ENCODE data around the gene GDPD1.
A peak's percentile ranks its signal among the peaks of the same experiment; 100 is the strongest.
"Not testable (repeated sequence)": the region's sequence is repeated elsewhere in the genome, so short reads cannot be mapped to it uniquely, and the experiment has no call there.

The GDPD1 gene

GRCh38 chr17:59254742-59255141, 34.4 kb downstream of the GDPD1 start:
- no peak for DNase-seq

DNA sequence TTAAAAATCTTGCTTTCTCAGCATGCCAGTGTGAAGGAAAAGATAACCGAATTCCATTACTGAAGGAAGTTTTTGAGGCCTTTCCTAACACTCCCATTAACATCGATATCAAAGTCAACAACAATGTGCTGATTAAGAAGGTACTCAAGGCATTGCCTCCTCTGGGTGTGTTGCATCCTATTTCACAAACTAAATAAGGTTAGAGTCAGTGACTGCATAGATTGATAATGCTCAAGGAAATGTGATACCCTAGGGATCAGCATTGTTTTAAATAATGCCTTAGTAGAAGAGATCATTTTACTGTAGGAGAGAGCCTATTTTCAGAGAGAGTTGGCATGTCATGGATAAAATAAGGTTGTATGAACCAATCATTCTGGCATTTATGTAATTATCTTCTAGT, 36.8 kb downstream of the GDPD1 start:
- DNase-seq, result no peak

GRCh38 chr17:59260722-59261121, 40.4 kb downstream of the GDPD1 start:
- DNase-seq, result no peak

DNA sequence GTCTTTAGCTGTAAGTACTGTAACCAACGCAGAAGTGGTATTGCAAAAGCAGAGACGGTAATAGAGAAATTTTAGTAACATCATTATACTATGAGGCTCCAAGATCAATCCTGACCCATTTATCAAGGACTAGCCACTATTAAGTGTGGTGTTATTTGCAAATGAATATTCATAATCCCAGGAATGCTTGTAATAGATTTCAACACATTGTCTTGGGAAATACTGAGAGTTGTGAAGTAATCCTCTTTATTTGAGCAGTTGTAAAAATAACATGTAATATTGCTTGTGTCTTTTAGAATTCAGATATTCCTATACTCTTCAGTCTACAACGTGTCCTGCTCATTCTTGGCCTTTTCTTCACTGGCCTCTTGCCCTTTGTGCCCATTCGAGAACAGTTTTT, 46.4 kb downstream of the GDPD1 start:
- no peak for DNase-seq

DNA sequence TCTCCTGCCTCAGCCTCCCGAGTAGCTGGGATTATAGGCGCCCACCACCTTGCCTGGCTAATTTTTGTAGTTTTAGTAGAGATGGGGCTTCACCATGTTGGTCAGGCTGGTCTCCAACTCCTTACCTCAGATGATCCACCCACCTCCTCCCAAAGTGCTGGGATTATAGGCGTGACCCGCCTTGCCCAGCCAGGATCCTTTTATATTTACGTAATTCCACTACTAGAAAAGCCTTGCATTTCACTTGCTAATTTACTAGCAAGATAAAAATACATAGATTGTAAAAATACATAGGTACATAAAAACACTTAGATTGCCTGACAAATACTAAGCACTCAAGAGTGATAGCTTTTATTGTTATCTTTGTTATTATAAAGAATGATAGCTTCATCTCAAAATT, 47.5 kb downstream of the GDPD1 start:
- DNase-seq, result no peak

DNA sequence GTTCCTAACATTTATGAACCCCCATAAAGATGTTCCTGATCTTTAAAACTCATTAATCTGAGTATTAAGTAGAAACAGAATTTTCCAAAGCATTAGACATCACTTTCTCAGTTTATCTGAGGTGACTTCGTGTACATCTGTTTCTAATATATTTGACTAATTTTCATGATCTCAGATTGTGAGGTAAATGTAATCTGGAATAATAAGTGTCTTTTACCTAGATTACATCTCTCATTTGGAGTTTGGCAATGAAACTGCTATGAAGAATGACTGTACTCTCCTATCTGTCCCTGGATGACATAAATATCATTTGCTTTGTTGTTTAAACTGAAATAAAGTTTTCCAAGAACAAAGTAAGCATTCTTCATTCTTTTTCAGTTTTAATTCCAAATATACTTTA, 55.3 kb downstream of the GDPD1 start:
- no peak for DNase-seq

DNA sequence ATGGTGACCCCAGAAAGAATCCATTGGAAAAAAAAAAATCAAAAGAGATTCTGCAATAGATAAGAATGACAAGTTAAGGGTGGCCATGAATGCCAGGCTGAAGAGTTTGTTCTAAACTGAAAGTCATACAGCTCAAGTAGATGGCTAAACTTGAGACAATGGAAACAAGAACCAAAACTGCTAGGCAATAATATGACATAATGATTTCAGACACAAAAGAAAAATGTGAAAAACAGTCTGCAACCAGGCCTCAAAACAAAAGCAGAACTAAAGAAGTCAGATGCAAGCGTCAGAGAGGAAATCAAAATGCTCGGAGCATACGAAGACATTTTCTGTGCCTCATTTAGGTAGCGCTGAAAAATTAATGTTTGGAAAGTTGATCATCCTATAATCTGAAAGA, 56.7 kb downstream of the GDPD1 start:
- DNase-seq, result no peak

GRCh38 chr17:59278406-59278805, 58.1 kb downstream of the GDPD1 start:
- no peak for DNase-seq

DNA sequence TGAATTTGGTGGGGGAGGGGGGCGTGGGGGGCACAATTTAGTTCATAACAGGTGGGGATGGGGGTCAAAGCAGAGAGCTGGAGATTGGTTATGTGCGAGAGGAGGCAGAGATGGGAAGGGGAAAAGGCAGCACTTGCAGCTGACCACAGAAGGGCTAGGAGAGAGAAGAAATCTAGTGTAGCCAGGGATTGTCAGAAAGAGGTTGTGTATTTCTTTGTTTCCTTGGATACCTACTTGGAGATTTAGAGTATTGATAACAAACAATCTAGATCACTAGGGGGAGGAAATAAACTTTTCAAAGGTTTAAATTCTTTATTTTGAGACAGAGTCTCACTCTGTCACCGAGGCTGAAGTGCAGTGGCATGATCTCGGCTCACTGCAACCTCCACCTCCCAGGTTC, 64.0 kb downstream of the GDPD1 start:
- no peak for DNase-seq

DNA sequence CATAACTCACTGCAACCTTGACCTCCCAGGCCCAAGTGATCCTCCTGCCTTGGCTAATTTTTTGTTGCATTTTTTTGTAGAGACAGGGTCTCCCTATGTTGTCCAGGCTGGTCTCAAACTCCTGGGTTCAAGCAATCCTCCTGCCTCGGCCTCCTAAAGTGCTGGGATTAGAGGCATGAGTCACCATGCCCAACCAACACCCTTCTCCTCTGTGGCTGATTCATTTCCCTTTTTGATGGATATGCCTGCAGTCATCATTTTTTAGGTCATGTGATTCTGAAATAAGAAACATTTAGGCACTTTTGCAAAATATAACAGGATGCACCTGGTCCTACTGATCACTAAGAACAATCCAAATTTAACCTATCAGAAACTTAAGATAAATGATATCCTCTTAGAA, 67.1 kb downstream of the GDPD1 start:
- no peak for DNase-seq

- DNase-seq, result no peak
These were observed 67.6 kb downstream of the GDPD1 start for GRCh38 chr17:59287891-59288290.

DNA sequence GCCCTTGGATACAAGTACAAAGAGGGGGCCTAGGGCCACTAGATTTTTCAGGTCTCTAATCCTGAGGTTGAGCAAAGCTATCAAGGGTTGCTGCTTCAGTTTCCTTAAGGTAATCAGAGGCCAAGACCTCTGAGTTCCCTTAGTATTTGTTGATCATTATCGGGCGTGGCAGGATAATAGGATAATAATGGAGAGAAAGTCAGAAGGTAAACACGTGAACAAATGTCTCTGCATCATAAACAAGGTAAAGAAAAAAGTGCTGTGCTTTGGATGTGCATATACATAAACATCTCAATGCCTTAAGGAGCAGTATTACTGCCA, 69.6 kb downstream of the GDPD1 start:
- DNase-seq, result no peak

DNA sequence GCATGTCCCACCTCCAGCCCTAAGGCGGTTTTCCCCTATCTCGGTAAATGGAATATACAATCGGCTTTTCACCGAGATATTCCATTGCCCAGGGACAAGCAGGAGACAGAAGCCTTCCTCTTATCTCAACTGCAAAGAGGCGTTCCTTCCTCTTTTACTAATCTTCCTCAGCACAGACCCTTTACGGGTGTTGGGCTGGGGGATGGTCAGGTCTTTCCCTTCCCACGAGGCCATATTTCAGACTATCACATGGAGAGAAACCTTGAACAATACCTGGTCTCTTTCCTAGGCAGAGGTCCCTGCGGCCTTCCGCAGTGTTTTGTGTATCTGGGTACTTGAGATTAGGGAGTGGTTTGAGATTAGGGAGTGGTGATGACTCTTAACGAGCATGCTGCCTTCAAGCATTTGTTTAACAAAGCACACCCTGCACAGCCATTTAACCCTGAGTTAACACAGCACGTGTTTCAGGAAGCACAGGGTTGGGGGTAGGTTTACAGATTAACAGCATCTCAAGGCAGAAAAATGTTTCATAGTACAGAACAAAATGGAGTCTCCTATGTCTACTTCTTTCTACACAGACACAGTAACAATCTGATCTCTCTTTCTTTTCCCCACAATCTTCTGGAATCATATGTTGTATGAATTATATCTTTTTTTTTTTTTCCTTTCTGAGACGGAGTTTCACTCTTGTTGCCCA, 70.1 kb downstream of the GDPD1 start:
- not testable (repeated sequence) for DNase-seq

GRCh38 chr17:59292174-59292523, 71.8 kb downstream of the GDPD1 start:
- DNase-seq, result no peak

DNA sequence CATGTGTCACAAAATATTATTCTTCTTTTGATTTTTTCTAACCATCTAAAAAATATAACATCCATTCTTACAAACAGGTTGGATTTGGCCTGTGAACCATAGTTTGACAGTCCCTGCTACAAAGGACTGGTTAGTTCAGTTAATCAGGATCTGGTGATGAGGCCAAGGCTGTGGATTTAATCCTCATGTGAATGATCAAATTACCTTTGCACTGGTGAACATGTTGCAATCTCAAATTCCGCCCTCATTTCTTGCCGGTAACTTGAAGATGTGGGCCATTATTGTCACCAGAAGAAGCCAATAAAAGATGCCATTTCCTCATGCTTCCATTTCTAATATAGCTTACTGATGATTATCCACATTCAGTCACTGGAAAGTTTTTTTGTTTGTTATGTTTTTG, 75.9 kb downstream of the GDPD1 start:
- DNase-seq, result no peak

DNA sequence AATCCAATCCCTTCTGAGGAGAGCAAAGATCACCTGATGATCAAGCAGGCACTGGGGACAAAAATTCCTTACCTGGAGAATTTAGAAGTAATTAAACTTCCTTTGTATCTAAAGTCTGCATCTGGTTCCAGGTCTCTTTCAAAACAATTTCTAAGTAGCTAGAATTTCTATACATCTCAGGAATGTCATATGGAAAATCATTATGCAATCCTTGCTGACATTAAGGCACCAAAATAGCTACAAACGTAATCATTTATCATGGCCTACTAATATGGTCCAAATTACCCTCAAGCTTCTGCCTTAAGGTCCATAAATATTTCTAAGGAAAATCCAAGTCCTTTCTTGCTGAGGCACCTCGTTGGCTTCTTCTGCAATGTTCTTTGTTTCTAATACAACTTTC, 78.2 kb downstream of the GDPD1 start:
- no peak for DNase-seq

- no peak for DNase-seq
These were observed 79.2 kb downstream of the GDPD1 start for GRCh38 chr17:59299400-59300092.

- no peak for DNase-seq
These were observed 80.6 kb downstream of the GDPD1 start for GRCh38 chr17:59300941-59301340.

GRCh38 chr17:59304811-59305210, 84.5 kb downstream of the GDPD1 start:
- DNase-seq, result no peak

DNA sequence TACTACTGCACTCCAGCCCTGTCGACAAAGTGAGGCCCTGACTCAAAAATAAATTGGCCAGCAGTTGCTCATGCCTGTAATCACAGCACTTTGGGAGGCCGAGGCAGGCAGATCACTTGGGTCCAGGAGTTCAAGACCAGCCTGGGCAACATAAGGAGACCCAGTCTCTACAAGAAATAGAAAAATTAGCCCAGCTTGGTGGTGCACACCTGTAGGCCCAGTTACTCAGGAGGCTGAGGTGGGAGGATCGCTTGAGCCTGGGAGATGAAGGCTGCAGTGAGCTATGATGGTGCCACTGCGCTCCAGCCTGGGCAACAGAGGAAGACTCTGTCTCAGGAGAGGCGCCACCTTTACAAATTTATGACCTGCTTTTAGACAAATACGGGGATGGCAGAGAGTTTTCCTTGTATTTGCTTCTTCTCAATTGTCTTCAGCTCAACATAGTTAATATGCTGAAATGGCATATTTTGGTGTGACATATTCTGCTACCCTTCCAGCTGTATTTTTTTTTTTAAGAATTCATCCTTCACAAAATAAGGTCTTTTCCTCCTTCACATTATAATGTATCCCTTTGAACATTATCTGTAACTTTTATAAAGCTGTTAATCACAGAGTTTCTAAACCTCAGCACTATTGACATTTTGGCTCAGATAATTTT, 90.1 kb downstream of the GDPD1 start:
- no peak for DNase-seq

DNA sequence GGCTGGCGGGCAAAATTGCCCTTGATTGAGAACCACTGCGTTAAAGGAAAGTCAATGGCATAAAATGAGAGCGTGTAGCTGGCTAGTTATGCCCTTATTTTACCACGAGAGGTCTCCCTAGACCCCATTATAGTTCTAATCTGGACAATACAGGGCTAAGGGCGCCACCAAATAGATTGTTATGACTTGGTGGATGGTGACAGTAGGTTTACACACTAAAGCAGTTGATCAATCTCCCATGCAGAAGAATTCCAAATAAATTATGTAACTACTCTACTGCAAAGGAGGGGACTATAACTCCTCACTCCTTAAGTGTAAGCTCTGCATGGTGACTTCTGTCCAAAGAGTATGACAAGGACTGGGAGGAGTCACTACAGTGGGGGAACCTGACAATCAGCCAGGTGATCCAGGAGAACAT, 90.7 kb downstream of the GDPD1 start:
- DNase-seq, result peak; percentile 33

- DNase-seq, result not testable (repeated sequence)
These were observed 91.2 kb downstream of the GDPD1 start for GRCh38 chr17:59311521-59311920.

DNA sequence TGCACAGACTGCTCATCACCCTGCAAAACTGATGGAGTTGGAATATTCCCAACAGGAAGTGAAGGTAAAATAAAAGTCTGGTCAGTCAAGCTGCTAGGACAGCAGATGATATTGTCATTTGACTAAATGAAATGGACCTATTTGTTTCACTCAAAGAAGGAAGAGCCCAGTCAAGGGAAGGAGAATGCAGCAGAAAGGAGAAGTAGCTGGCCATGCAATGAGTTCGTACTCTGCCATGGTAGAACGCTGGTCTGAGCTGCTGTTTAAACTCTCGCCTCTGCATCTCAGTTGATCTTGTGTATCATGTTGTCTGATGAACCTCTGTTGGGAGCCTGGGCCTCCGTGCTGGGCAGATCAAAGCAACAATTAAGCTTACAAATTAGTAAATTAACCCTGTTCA, 95.6 kb downstream of the GDPD1 start:
- no peak for DNase-seq

Data from activated T-cell treated with anti-CD3 and anti-CD28 coated beads, Interleukin-2, amount 50 U/mL, for 1 hour (primary cell).